Fibroblast of upper back skin (primary cell): ENCODE results near the gene LRRC52.
A peak's percentile ranks its signal among the peaks of the same experiment; 100 is the strongest.
"Not testable (repeated sequence)": the region's sequence is repeated elsewhere in the genome, so short reads cannot be mapped to it uniquely, and the experiment has no call there.

Experiments used
- DNase-seq: peaks from one replicate; pipeline ENCODE4 v3.0.0-alpha.2; 2013

LRRC52 gene

DNA sequence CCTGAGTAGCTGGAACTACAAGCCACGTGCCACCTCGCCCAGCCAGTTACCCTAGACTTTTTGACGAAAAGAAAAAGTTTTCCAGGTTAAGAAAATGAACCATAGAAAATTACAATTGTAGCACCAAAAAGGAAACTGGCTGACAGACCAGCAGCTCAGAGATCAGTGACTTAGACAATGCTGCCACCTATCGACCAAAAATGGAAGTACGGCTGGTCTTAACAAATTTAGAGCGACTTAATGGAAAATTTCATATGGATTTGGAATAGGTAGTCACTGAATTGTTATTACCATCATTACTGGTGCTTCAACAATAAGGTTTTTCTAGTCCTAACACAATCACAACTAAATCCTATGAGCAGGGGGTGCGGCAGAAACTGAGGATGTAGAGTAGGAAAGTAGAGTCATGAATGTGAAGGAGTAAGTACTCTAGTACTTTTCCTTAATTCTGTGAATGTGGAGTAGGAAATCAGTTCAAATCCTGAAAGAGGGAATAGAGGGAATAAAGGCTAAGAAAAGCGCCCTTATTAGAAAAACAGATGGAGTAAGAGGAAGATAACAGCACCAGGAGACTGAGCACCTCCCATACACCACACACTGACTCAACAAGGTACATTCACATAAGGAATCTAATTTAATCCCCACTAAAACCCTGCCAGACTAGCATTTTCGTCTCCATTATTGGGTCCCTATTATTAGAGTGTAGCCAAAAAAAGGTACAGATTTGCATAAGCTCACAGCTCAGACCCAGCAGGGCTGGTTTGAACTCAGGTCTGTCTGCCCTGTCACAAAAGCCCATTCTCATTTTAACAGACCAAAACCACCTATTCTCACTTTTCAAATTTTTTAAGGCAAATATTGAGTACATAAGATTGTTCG, 49.4 kb downstream of the LRRC52 start:
- DNase-seq, result peak; percentile 77

DNA sequence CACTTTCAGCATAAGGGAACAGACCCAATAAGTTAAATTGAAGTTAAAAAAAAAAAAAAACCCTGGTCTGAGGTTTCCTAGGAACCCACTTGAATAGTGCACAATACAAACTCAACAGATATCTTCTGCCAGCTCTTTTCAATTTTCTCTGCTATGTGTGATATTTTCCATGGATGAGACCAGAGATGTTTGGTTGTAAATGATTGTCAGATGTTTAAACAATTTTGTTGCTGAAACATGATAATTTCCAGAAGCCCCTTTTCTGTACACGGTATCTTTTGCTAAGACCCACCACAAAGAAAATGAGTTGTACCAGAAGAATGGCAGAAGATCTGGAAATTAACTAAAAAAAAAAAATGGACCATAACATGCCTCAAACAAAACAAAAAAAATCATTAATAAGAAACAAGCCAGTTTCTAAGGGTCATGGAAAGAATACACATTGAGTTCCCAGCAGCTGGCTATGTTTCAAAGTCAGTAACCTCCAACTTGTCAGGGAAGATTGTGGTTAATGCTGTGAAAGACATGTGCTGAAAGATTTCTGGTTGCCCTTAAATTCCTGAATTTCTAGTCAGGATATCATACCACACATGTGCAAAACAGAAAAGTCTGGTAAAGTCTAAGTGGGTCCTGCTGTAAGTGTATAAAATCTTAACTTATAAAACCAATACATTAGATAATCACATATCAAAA, 51.6 kb downstream of the LRRC52 start:
- peak; percentile 93 for DNase-seq

DNA sequence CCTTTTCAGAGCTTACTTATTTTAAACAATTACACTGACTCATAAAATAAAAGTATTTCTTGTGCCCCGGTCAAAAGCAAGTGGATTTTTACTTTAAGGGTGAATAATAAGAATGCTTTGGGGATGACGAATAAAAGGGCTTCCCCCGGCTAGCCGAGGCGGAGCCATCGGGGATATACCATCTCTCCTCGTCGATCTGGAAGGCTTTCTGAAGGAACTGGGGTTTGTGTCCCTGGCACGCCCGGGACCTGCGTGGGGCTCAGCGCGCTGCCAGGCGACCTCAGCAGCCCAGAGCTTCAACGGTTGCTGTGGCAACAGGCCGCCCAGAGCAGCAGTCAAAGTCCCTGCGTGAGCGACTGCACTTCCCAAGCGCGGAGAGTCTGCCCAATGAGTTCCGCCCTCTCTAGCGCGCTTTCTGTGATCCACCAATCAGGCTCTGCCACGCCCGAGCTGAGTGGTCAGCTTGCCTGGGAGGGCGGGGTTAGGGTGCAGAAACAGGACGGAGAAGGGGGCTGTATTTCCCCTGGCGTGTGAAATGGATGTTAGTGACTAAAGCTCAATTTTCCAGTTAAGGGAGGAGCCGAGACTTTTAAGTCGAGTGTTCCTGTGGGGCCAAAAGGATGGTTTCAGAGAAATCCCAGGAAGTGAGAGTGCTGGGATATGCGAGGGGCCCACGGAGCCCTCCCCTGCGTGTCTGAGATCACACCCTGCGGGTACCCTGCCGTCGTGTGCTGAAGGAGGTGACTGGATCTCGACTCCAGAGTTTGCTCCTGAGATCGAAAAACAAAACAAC, 54.3 kb downstream of the LRRC52 start:
- DNase-seq, result peak; percentile 96

DNA sequence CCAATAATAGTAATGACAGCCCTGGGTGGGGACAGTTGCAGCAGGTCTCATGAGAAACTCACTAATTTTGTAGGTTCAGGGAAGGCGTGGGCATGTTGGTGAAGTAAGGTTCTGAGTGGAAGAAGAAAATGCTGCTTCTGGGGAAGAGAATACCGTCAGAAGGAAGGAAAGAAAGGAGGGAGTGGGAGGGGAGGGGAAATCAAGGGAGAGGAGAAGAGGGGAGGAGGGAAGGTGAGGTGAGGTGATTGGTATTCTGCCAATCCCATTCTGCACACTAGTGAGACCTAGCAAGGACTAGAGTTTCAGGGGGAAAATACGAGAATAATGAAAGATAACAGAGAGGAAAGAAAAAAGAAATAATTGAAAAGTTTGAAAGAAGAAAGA, 54.9 kb downstream of the LRRC52 start:
- DNase-seq, result no peak

DNA sequence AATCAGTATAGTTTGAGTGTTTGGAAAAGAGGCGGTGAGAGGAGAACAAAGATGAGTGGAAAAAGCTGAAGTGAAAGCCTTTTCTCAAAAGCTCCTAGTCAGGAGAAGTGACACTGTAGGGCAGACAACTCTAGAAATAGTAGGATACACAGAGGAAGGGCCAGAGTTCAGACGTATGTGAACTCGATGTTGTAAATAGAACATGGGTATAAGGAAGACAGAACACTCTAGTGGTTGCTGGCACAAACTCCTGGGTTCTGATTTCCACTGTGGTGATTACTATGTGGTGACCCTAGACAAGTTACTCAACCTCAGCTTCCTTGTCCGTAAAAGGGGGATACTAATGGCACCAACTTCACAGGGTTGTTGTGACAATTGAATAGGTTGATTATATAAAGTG, 57.0 kb downstream of the LRRC52 start:
- DNase-seq, result no peak

DNA sequence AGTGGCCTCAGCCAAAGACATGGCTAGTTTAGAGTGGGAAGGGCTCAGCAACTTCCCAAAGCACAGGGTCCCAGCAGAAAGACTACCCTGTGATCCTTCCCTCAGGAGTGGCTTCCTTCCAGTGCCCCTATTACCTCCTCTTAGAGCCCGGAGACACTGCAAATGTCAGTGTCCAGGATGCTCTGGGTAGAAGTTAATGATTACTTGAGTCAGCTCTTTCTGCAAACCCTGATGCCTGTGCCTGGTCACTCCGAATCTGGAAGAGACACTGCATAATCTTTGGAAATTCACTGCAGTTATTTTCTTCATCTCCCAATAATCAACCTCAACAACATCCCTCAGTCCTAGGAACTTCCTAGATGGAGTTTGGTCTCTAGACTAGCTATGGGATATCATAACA, 60.0 kb downstream of the LRRC52 start:
- no peak for DNase-seq

DNA sequence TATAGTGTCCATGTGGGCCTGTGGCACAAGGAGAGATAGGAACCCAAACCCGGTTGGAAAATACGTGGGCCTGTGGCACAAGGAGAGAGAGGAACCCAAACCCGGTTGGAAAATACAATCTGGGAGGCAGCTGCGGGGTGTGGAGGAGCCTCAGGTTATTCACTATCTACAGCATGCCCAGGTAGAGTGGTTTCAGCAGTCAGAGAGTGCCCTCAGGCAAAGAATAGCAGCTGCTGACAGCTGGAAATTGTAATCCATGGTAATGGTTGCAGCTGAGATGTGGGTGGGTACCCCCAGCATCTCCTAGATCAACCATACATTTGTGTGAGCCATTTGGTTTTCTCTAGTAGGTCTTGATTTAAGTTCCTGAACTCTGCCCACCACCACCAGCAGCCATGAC, 61.4 kb downstream of the LRRC52 start:
- DNase-seq, result no peak

DNA sequence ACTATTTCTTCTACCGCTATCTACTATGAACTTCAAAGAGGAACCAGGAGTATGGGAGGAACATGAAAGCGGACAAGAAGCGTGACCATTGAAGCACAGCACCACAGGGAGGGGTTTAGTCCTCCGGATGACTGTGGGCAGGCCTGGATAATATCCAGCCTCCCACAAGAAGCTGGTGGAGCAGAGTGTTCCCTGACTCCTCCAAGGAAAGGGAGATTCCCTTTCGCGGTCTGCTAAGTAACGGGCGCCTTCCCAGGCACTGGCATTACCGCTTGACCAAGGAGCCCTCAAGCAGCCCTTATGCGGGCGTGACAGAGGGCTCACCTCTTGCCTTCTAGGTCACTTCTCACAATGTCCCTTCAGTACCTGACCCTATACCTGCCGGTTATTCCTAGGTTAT, 62.9 kb downstream of the LRRC52 start:
- DNase-seq, result not testable (repeated sequence)

DNA sequence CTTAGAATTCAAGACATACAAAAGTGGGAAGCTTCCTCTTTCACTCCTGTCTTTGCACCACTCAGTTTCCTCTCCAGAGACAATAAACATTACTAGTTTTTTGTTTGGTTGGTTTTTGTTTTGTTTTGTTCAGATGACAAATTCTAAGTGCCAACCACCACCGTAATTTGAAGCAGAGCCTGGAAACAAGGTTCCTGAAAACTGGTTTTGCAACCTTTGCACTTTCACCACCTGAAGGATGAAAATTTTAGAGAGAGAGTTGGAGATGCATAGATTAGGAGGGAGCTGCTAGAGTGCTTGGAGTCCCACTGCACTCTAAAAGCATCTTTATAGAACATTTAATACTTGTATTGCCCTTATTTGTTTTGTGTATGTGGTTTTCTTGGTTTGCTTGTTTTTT, 67.1 kb downstream of the LRRC52 start:
- no peak for DNase-seq

DNA sequence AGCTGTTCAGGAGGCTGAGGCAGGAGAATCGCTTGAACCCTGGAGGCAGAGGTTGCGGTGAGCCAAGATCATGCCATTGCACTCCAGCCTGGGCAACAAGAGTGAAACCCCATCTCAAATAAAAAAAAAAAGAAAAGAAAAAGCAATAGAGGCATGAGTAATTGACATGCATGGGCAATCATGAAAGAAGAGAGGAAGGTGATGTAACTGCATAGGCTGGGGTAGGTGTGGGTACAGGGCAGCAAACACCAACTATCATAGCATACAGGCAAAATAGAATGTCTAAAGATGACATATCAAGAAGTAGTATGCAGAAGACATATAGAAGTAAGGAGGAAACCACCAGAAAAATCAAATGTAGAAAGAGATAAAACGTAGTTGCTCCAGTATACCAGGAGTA, 68.3 kb downstream of the LRRC52 start:
- DNase-seq, result no peak
